Measurements from ENCODE around the gene BSDC1. TPM values are rescaled to one million over a fixed set of nuclear protein-coding genes. Genes with fewer than 3 reads are reported as not detected.
"Not testable (repeated sequence)": the region's sequence is repeated elsewhere in the genome, so short reads cannot be mapped to it uniquely, and the experiment has no call there.

The BSDC1 gene
- total and polyA plus RNA-seq, 8 donors = 35.9 to 56.9 (median 43.4) TPM

GRCh38 chr1:32357614-32358013 is 36.6 kb downstream of the BSDC1 start:
- H3K27me3 ChIP-seq = no peaks in the 10 kb centered on the region
- 70 to 80% methylated on average over 6 of the region's 6 CpGs for WGBS, 2 donors
- H3K4me1 ChIP-seq = peaks cover 4 to 17% (median 11%) of the 10 kb centered on the region in 3 donors
- H3K36me3 ChIP-seq = no peaks in the 10 kb centered on the region
- H3K27ac ChIP-seq = no peak overlapping the region
- intact Hi-C loops (cut with DNase I) = no loop called here
- no peaks in the 10 kb centered on the region for H3K9me3 ChIP-seq
- ATAC-seq = no peak
- TF ChIP-seq CTCF (IDR thresholded peaks at IDR 0.05) = no peak
- no peak for DNase-seq
- no peak for FAIRE-seq
- H3K4me3 ChIP-seq = no peak overlapping the region

DNA sequence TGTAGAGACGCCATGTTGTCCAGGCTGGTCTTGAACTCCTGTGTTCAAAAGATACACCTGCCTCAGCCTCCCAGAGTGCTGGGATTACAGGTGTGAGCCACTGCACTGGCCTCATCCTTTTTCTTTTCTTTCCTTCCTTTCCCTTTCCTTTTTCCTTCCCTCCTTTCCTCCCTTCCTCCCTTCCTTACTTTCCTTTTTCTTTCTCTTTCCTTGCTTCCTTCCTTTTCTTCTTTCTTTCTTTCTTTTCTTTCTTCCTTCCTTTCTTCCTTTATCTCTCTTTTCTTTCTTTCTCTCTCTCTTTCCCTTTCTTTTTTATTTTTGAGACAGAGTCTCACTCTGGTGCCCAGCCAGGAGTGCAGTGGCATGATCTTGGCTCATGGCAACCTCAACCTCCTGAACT is 37.8 kb downstream of the BSDC1 start:
- DNase-seq (no peak), ATAC-seq (no peak), FAIRE-seq (no peak)
- Histone ChIP-seq H3K4me1 (peaks cover 0 to 17% (median 17%) of the 10 kb centered on the region in 3 donors), H3K36me3 (no peaks in the 10 kb centered on the region), H3K27ac (no peak overlapping the region), H3K9me3 (no peaks in the 10 kb centered on the region), H3K4me3 (no peak overlapping the region), H3K27me3 (no peaks in the 10 kb centered on the region)
- WGBS, 2 donors = 92 to 98% methylated on average over 1 of the region's 1 CpG
- TF ChIP-seq CTCF (IDR thresholded peaks at IDR 0.05) = no peak
- intact Hi-C loops (cut with DNase I) = no loop called here

- H3K4me3 ChIP-seq; ATAC-seq; intact Hi-C loops (cut with DNase I); FAIRE-seq; H3K27ac ChIP-seq; H3K27me3 ChIP-seq; H3K36me3 ChIP-seq; H3K9me3 ChIP-seq: not testable (repeated sequence)
- peak in 1 of 6 donors; percentile 6 for DNase-seq
- peaks cover 0 to 17% (median 14%) of the 10 kb centered on the region in 3 donors for H3K4me1 ChIP-seq
- WGBS, 2 donors = 92 to 95% methylated on average over 5 to 6 of the region's 6 CpGs
Observed at GRCh38 chr1:32355778-32356177, 38.5 kb downstream of the BSDC1 start.

GRCh38 chr1:32353886-32354570 is 40.2 kb downstream of the BSDC1 start:
- H3K4me3 ChIP-seq = no peak overlapping the region
- peaks cover 0 to 17% (median 14%) of the 10 kb centered on the region in 3 donors for H3K4me1 ChIP-seq
- peak in 1 of 6 donors; percentile 30 for DNase-seq
- 45 to 49% methylated on average over 2 of the region's 2 CpGs for whole genome bisulfite sequencing, 2 donors
- TF ChIP-seq CTCF (IDR thresholded peaks at IDR 0.05) = no peak
- no peak for ATAC-seq
- H3K27ac ChIP-seq = no peak overlapping the region
- intact Hi-C loops (cut with DNase I) = no loop called here
- FAIRE-seq = no peak
- no peaks in the 10 kb centered on the region for H3K36me3 ChIP-seq
- H3K9me3 ChIP-seq = no peaks in the 10 kb centered on the region
- H3K27me3 ChIP-seq = no peaks in the 10 kb centered on the region

DNA sequence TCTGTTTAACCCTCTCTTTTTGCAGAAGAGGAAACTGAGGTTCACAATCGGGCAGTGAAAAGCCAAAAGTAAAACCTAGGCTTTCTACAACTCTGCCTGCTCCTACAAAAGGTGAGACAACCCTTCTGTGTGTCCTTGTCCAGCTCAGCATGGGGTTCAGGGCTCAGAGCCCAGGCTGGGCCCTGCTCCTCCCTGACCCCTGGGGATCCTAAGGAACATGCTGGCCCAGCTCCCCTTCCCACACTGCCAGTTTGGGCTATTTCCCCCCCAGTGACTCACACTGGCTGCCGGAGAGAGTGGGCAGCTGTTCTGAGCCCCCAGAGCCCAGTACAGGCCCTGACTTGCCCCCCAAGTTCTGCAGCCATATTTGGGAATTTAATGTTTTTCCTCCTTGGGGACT is 40.8 kb downstream of the BSDC1 start:
- WGBS, 2 donors = 71 to 82% methylated on average over 2 of the region's 2 CpGs
- Histone ChIP-seq H3K36me3 (no peaks in the 10 kb centered on the region), H3K4me3 (no peak overlapping the region), H3K27ac (no peak overlapping the region), H3K4me1 (peaks cover 0 to 17% (median 14%) of the 10 kb centered on the region in 3 donors), H3K9me3 (no peaks in the 10 kb centered on the region), H3K27me3 (no peaks in the 10 kb centered on the region)
- FAIRE-seq (no peak), ATAC-seq (no peak), DNase-seq (peak in 1 of 6 donors; percentile 36)
- intact Hi-C loops (cut with DNase I) = no loop called here
- no peak for TF ChIP-seq CTCF (IDR thresholded peaks at IDR 0.05)

All from pancreas (tissue), 10 donors.